Endometrium (tissue), 2 donors: ENCODE data around the gene HDAC4.

Experiments used
- FAIRE-seq: peaks from 2 replicates; lab custom pipeline; 2012; peaks lifted over from hg19 to GRCh38; lab: Jason Lieb, UNC
- donor health status: control.
- donor health status: control.

Gene HDAC4

GRCh38 chr2:239216614-239217273, 184.1 kb downstream of the HDAC4 start:
- no peak for FAIRE-seq

GRCh38 chr2:239215988-239216613, 184.7 kb downstream of the HDAC4 start:
- FAIRE-seq = no peak

DNA sequence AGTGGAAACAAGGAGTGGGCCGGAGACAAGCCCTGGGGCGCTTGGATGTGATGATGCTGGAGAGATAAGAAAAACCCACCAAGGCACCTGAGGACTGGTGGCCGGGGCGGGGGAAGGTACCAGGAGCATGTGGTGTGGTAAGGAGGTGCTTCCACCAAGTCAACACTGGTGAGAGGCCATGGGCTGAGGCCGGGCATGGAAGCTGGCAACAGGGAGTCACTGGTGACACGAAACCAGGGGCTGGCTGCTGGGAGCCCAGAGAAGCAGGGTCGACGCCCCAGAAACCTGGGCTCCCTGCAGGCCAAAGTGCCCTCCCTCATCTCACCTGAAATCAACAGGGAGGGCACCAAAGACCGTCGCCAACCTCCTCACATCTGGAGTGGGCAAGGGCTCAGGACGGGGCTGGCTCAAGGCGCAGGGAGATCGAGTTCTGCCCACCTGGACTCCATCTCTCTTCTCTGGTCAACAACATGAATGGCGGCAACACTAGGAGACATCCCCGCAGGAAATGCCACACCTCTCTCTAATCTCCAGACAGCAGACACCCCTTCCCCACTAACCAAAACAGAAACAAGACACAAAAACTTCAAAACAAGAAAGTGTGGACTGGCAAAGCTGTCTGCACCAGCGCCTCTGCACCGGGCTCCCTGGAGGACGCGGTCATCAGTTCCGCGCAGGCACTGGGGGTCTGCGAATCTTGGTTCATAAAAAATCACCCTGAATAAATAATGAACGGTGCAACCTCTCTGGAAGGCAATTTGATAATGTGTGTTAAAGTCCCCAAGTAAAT, 185.5 kb downstream of the HDAC4 start:
- FAIRE-seq = no peak

- no peak for FAIRE-seq
These were observed 186.1 kb downstream of the HDAC4 start for GRCh38 chr2:239214725-239215124.

DNA sequence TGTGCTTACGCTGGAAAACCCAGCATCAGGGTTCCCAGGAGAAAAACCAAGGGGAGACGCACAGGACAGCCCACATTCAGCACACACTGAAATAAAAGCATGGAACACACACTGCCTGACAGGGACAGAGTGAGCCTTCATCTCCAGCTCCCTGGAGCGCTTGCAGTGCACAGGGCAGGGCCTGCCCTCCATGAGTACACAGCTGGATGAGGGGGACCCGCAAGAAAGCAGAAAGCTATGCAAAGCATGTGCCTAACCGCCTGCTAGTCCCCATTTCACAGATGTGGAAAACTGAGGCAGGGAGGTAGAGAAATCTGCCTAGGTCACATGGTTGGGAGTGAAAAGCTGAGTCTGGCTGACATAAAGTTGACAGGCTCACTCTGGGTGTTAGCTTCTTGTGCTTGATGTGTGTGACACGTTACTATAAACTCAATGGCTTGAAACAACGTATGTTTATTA, 187.1 kb downstream of the HDAC4 start:
- no peak for FAIRE-seq

GRCh38 chr2:239212929-239213642, 187.7 kb downstream of the HDAC4 start:
- no peak for FAIRE-seq

DNA sequence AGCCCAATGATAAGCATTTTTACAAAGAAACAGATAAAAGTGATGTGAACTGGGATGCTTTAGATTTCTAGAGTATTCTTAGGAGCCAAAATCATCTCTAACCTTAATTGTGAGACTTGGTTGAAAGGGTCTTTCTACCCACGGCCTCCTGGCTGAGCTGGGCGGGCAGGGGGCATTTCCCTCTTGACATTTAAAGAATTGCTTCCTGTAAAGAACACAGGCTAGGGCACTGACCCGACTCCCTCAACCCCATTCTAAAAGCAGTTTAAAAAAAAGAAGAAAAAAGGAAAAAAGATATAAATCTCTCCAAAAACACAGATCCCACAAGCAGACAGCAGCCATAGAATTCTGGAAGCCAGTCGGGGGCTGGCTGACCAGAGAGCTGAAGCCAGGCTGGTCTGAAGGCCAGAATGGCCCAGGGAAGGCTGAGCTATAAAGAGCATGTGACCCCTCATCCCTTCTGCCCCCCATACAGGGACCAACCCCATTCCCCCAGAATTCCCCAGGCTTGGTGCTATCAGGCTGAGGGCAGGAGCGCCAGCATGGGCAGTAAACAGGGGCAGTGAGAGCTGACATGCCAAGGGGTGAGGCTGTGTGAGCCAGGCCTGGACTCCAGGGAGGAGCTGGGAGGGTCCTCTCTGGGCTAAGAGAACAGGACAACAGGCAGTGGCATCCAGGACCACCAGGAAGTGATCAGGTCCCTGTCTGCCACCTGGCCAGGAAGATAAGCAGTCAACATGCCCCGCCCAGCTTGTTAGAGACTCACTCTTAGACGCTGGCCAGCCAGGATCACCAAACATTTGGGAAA, 188.5 kb downstream of the HDAC4 start:
- FAIRE-seq = no peak

DNA sequence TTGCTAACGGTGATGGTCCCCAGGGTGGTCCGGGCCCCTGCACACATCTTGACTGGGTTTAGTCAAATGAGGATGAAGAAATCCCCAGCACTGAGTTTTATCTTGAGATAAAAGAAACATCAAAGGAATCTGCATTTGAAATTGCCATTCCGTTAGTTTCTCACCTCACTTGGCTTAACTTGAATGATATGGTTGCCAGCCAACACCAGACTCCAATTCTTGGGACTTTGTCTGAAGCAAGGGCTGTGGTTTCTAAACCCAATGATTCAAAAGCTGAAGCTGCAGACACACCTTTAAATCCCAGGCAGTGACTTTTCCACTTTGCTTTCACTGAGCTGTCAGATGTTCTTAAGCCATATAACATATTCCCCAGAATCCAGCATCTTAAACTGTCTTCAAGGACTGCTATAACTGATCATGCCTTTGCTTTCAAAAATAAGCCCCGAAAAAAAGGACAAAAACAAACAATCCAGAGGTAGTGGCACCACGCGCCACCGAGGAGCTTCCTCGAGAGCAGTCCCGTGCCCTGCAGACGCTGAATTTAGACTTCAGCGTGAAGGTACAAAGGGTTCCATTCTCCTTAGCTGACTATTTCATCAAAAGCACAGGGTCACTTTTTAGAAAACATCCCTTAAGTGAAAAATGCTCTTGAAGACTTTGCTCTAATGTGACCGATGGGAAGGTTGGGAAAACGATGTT, 189.3 kb downstream of the HDAC4 start:
- no peak for FAIRE-seq

DNA sequence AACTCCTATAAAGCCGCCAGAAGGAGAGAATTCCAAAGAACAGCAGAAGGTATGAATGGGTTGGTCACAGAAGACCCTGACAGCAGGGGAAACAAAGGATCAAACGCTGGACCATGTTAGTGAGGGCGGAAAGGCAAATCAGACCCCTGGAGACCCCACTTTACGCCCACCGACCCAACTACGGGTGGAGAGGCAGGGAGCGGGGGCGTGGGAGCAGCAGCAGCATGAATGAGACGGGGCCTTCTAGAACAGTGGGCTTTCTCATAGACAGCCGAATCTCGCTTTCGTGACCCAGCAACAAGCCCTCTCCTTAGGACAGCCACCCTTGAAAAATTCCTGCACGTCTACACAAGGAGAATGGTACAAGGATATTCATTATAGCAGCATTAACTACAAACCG, 191.0 kb downstream of the HDAC4 start:
- no peak for FAIRE-seq

- no peak for FAIRE-seq
These were observed 192.2 kb downstream of the HDAC4 start for GRCh38 chr2:239208465-239209180.

GRCh38 chr2:239206851-239207250, 194.0 kb downstream of the HDAC4 start:
- FAIRE-seq = no peak

DNA sequence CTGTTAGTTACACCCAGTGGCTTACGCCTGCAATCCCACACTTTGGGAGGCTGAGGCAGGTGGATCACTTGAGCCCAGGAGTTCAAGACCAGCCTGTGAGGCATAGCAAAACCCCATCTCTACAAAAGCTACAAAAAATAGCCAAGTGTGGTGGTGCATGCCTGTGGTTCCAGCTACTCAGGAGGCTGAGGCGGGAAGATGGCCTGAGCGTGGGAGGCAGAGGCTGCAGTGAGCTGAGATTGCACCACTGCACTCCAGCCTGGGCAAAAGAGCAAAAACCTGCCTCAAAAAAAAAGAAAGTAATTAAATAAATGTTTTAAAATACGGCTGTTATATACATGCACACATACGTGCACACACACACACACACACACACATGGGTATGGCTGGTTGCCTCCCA, 194.8 kb downstream of the HDAC4 start:
- FAIRE-seq = no peak

DNA sequence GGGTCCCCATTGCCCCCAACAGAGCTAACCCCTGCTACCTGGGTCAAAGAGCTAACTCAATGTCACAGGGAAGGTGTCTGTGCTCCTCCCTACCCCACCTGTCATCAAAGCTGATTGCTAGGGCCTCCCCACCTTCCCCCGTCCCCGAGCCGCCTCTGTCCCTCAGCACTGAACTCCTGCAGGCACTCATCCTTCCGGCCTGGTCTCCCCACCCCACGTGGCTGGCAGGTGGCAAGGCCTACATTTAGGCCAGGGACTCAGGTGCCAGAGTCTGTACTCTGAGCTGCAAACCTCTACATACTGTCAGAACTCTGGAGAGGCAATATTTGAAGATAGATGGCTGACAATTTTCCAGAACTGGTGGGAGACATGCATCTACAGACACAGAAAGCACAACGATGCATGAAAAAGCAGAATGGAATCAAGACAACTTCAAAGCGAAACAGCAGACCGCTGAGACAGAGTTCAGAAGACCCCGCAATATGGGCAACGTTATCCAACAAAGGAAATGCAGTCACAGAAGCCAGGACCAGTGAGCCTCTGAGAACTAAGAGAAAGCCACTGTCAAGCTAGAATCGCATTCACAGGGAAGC, 195.8 kb downstream of the HDAC4 start:
- FAIRE-seq = no peak

- no peak for FAIRE-seq
These were observed 196.5 kb downstream of the HDAC4 start for GRCh38 chr2:239204136-239204875.

DNA sequence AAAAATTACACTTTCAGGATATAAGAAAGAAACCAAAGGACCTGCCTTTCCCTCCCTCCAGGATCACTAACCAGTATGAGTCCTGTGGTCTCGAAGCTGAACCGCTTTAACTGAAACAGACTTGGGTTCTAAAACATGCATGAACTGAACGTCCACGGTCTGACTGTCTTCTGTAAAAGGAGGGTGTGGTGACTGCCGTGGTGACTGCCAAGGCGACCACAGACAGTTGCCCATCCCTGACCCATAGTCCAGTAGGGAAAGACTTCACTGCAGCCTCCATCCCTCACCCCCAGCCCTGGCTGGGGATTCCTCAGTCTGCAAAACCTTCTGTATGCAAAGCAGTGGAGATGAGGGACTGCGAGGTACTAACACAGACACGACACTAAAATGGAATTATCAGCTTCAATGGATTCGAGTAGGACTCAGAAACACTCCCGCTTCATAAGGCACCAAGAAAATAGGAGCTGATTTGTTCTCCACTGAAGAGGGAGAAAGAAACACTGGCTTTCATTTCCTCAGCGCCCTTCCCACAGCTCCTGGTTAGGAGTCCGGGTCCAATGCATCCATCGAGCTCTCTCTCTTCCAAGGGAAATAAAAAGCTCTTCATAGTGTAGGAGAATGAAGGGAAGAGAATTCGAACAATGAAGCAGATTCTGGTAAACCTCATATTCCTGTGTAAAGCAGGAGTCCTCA, 197.2 kb downstream of the HDAC4 start:
- no peak for FAIRE-seq

DNA sequence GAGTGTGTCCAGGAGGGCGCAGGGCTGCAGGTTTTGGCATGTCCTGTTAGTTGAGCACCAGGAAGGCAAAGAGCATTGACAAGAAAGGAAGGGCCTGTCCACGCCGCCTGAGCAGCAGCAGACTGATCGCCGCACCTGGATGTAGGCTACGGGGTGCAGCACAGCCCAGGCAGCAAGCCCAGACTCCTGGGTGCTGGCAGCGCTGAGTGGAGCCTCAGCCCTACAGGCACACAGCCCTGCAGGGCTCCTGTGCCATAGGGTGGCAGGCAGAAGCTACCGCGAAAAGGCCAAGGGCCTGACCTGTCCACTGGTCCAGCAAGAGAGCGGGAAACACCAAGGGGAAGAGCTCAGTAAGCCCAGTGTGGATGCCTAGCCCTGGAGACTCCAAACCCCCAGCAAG, 198.0 kb downstream of the HDAC4 start:
- no peak for FAIRE-seq

DNA sequence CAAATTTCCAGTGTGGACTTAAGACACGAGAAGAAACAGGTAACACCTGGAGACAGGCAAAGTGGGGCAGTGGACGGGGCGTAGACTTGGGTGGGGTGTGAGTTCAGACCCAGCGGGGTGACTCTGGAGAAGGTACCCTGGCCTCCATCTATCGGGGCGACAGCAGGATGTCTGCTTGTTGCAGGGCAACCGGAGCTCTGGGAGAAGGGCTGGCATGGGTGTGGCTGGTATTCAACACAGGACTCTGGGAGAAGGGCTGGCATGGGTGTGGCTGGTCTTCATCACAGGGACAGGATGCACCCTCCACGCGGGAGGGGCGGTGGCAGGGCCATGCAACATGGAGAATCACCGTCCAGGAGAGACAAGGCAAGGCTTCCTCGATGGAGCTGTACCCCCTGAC, 198.5 kb downstream of the HDAC4 start:
- no peak for FAIRE-seq

- FAIRE-seq = no peak
These were observed 198.9 kb downstream of the HDAC4 start for GRCh38 chr2:239201884-239202283.

GRCh38 chr2:239201531-239201876, 199.3 kb downstream of the HDAC4 start:
- FAIRE-seq = peak; percentile 57
